Fibroblast of upper back skin (primary cell): ENCODE data around the gene CDSN.
A peak's percentile ranks its signal among the peaks of the same experiment; 100 is the strongest.

Source experiments
- DNase-seq: peaks from one replicate; pipeline ENCODE4 v3.0.0-alpha.2; 2013

The CDSN gene

GRCh38 chr6:31114970-31115849, 5.0 kb downstream of the CDSN start:
- DNase-seq, result peak; percentile 75

- peak; percentile 98 for DNase-seq
Observed at GRCh38 chr6:31114541-31114878, 5.7 kb downstream of the CDSN start, which contains the start of gene PSORS1C1. PSORS1C1 (plus strand) TSS chr6:31114800; CDS start chr6:31129633, 14,833 bp downstream.

- DNase-seq, result peak; percentile 98
Observed at GRCh38 chr6:31113861-31114540, 6.2 kb downstream of the CDSN start.

- DNase-seq, result no peak
Observed at GRCh38 chr6:31112478-31112877, 7.8 kb downstream of the CDSN start, which contains the start of gene C6orf15. C6orf15 (minus strand) TSS chr6:31112575; CDS start chr6:31112555, 20 bp downstream.

GRCh38 chr6:31111712-31112111, 8.5 kb downstream of the CDSN start:
- no peak for DNase-seq

DNA sequence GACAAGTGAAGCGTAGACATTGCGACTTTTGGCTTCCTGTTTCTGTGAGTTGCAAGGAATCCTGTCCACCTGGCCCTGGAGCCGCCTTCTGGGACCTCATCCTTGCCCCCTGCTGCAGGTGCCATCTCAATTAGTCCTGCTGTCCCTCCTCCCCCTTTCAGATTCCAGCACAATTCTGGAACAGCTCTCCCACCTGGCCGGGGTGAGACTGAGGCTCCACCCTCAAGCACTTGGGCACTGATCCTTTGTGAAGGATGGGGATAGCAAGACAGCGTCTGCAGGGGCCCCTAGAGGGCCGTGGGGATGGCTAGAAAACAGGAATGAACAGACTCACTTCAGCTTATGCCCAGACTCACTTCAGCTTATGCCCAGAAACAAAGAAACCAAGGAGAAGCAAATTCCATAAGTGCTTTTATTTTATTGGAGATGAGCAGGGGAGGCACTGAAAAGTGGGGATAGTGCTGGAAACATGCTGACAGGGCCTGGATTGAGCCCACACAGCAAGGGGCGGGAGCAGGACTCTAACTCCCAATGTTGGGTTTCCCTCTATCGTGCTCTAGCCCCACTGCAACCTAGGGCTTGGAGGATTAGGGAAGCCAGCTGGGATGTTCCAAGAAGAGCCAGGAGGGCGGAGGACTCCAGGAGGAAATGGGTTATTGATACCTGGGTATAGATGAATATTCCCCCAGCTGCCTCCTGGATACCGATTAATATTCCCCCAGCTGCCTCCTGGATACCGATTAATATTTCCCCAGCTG, 9.2 kb downstream of the CDSN start:
- DNase-seq, result no peak

- DNase-seq, result no peak
Observed at GRCh38 chr6:31107052-31107451, 13.2 kb downstream of the CDSN start.

DNA sequence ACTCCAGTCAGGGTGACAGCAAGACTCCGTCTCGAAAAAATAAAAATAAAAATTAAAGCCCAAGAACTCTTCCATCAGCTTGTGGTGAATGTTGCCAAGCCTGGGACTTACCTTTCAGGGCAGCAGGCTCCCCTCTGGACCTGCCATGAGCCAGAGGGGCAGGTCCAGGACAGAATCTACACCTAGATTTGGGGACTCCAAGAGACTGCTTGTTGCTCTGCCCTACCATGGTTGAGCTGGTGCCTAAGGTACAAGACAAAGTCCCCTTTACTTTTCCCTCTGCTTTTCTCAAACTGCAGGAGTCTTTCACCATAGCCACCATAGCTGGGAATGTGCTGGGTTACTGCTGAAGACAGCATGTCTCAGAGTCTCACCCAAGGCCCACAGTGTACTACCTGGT, 17.1 kb downstream of the CDSN start:
- DNase-seq, result no peak

GRCh38 chr6:31098449-31098938, 21.8 kb downstream of the CDSN start:
- no peak for DNase-seq

DNA sequence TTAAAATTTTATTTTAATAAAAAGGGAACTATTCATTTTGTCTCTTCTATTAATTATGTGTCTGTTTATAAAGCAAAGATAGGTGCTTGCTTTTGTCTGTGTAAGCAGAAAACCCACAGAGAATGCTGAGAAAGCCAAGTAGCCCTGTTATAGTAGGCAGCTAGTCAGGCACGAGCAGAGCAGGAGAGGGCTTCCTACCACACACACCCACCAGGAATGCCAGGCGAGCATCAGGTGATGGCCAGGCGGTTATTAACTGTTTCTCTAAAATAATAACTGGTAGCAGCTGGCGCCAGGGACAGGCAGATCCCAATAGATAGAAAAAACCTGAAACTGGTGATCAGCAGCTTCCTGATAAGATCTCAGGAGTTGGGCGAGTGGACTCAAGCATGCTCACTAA, 23.6 kb downstream of the CDSN start:
- DNase-seq, result no peak

- no peak for DNase-seq
Observed at GRCh38 chr6:31096215-31096614, 24.0 kb downstream of the CDSN start.

DNA sequence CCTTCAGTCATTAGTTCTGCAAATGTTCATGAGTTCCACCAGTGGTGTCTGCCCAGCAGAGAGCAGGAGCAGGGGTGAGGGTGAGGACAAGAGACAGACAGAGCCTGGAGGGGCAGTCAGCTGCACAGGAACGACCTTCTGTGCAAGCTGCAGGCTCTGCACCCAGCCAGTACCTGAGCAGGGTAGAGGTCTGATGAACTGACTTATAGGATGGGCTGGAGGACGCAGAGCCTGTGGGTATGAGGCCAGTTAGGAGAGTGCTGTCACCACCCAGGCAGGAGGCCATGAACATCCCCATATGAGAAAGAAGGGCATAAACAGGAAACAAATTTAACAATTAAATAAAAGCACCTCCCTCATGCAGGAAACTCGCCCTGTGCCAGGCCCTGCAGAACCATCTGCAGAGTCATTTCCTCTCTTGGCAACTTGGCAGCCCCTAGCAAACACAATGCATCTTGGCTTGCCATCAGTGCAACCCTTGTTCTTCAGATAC, 25.8 kb downstream of the CDSN start:
- DNase-seq, result no peak

DNA sequence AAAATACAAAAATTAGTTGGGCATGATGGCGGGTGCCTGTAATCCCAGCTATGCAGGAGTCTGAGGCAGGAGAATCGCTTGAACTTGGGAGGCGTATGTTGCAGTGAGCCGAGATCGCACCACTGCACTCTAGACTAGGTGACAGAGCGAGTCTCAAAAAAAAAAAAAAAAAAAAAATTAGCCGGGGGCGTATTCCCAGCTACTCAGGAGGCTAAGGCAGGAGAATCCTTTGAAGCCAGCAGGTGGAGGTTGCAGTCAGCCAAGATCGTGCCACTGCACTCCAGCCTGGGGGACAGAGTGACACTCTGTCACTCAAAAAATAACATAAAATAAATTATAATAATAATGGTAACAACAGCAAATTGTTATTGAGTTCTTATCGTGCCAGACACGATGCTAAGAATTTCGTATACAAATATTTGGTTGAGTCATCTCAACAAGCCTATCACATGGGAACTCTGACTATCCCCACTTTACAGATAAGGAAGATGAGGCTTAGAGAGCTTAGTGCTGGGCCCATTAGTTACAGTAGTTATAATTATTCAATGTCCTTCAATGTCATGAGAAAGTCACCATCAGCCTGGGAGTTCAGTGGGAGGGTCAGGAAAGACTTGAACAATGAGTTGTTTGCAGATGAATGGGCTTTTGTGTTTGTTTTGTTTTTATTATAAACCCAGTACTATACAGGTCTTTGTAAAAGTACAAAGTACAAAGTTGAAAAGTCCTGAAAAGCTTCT, 27.3 kb downstream of the CDSN start:
- DNase-seq, result no peak

- DNase-seq, result no peak
Observed at GRCh38 chr6:31092238-31092637, 28.0 kb downstream of the CDSN start.

- no peak for DNase-seq
Observed at GRCh38 chr6:31091680-31092079, 28.6 kb downstream of the CDSN start.

- DNase-seq, result no peak
Observed at GRCh38 chr6:31090973-31091364, 29.3 kb downstream of the CDSN start.

DNA sequence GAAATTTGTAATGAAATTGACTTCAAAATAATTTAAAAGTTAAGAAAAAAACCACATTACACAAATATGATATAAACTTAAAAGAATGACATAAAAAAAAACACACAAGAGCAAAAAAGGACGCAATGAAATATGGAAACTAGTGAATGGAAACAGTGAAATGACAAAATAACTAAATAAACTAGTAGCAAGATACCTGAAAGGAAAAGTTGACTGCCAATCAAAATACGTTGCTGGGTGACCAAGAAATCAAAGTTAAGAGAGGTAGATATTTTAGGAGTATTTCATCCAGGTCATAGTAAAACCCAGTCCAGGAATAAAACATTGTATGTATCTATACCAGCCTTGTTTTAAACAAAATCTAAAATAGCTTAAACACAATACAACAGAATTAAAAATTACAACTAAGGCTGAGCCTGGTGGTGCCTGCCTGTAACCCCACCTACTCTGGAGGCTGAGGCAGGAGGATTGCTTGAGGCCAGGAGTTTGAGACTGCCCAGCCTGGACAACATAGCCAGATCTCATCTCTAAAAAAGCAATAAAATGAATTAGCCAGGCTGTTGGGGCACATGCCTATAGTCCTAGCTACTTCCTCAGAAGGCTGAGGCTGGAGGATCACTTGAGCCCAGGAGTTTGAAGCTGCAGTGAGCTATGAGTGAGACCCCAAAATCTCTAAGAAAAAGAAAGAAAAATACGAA, 29.8 kb downstream of the CDSN start:
- DNase-seq, result no peak

DNA sequence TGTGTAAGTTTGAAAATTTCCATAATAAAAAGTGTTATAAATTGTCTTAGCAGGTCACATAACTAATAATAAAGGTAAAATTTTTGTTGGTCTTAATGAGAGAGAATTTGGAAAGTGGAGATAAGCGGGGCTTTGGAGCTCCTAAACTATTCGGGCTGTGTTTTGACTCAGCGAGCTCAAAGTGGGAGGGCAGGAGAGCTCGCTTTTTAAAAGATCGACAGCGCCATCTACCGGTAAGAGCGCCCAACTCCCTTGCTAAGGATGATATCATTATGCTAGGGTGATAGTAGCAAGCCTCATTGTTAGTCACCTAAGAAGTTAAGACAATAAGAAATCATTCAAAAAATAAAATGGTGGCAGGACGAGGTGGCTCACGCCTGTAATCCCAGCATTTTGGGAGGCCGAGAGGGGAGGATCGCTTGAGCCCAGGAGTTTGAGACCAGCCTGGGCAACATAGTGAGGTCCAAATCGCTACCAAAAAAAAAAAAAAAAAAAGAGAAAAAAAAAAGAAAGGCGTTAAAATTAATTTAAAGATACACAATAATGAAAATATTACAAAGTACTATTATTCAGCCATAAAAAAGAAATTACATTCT, 32.7 kb downstream of the CDSN start:
- peak; percentile 89 for DNase-seq

- DNase-seq, result peak; percentile 84
Observed at GRCh38 chr6:31086788-31087440, 33.3 kb downstream of the CDSN start.

GRCh38 chr6:31083742-31084354, 36.4 kb downstream of the CDSN start:
- peak; percentile 89 for DNase-seq
